ENCODE results near the gene SLC25A22. TPM values are rescaled to one million over a fixed set of nuclear protein-coding genes. Genes with fewer than 3 reads are reported as not detected.

The SLC25A22 gene
- polyA plus RNA-seq, 1 of the 3 experiments (the other 2 are of a cell fraction): 50.9 TPM

DNA sequence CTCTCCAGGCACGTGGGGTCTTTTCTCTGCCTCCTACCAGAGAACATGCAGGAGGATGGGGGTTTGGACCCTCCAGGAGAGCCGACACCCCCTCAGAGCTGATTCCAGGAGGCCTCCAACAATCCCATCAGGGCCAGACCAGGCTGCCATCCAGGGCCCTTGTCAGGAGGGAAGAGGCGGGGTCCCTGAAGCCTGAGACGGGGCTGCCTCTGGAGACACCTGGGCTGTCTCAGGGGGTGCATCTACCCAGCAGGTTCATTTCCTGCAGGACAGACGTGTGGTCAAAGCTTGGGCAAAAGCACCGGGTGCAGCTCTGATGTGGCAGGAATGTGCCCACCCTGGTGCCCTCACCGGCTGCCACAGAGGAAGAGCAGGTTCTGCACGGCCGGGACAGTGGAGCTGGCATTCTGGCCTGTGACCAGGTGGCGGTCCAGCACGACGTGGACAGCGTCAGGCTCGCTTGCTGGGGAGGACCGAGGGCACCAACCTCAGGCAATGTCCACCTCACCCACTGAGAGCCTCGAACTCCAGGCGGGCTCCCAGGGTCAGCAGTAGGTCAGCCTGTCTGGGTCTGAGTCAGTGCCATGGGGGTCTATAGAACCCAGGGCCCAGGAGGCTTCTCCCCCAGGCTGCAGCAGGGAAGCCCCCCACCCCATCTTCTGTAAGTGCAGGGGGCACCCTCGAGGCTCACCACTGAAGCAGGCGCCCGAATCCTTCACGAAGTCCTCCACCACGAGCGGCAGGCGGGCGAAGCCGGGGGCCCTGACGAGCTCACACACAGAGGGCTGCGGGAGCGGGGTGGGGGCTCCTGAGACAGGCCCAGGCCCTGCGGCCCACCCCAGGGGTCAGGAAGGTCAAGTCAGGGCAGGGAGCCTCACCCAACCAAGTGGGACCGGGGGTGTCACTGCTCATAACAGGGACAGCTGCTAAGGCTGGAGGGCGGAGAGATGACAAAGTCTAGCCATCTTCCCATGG is 27.2 kb downstream of the SLC25A22 start (continued):
- no peak for TF ChIP-seq USF2 (IDR thresholded peaks at IDR 0.05; ENCODE audit: borderline replicate concordance, low read depth, low read length)
- no peak for TF ChIP-seq YY1 (IDR thresholded peaks at IDR 0.05; ENCODE audit: low read depth)
- no peak for TF ChIP-seq NFIC (IDR thresholded peaks at IDR 0.05; ENCODE audit: borderline replicate concordance)
- no peak for TF ChIP-seq RAD21 (IDR thresholded peaks at IDR 0.05; ENCODE audit: low read length)
- TF ChIP-seq FOSL2 (IDR thresholded peaks at IDR 0.05; ENCODE audit: borderline replicate concordance, low read depth): no peak
- TF ChIP-seq SMC3 (IDR thresholded peaks at IDR 0.05; ENCODE audit: low read depth, low read length): no peak
- no peak for TF ChIP-seq EP300 (IDR thresholded peaks at IDR 0.05; ENCODE audit: borderline replicate concordance in 1 of 2, low read depth in 1 of 2, low read length in 1 of 2)

DNA sequence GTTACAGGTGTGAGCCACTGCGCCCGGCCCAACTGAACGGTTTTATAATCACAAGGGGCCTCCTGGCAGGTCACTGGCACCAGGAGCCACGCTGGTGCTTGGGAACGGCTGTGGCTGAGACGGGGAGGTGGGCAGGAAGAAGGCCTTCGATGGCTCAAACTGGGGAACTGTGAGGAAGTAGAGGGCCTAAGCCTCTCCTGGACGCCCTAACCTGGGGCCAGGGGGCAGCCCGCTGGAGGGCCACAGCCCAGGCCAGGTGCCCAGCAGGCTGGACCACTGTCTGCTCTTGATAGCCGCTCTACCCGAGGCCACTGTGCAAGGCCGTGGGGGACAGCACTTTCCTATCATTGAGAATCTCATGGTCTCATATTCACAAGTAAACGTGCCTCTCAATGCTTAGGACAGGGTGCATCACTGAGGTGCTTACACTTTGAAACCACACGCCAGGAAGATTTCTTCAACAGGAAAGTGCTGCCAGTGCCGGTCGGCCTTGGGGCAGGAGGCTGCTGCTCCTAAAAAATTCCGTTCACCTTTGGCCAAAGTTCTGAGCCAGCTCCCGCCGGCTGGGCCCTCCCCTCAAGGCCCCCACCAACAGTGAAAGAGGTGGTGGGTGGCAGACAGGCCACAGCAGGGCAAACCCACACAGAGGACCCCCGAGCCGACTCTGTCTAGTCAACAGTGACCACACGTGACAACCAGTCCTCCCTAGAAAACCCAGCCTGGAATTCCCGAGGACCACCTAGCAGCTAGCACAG is 28.0 kb downstream of the SLC25A22 start:
- POLR2A ChIA-PET: no interaction called here
- no peaks in the 10 kb centered on the region for H3K27me3 ChIP-seq (ENCODE audit: insufficient read depth)
- H3K9me3 ChIP-seq: no peaks in the 10 kb centered on the region
- H2AFZ ChIP-seq (ENCODE audit: low read depth): no peak overlapping the region
- H3K4me2 ChIP-seq: no peak overlapping the region
- WGBS (ENCODE audit: low lambda C conversion rate): 91% methylated on average over 19 of the region's 23 CpGs
- H4K20me1 ChIP-seq (ENCODE audit: insufficient read depth): peaks cover 31% of the 10 kb centered on the region
- no peak for DNase-seq
- no peaks in the 10 kb centered on the region for H3K9me2 ChIP-seq
- H3K27ac ChIP-seq (ENCODE audit: low read depth in 2 of 2, low read length in 1 of 2): no peak overlapping the region
- H3K36me3 ChIP-seq (replicated peaks in 1 of 2; ENCODE audit: control insufficient read depth in 1 of 2, insufficient read depth in 2 of 2, low read length in 1 of 2): peaks cover 3 to 61% of the 10 kb centered on the region in 2 experiments
- peaks cover 2 to 3% of the 10 kb centered on the region in 2 experiments; a peak in 2 of 4 replicates for H3K4me1 ChIP-seq (ENCODE audit: control insufficient read depth in 1 of 2, insufficient read depth in 2 of 2, low read depth in 1 of 2, low read length in 1 of 2)
- H3K4me3 ChIP-seq (ENCODE audit: low read depth in 2 of 2, low read length in 1 of 2): no peak overlapping the region
- no peak overlapping the region for H3K9ac ChIP-seq
- CTCF ChIA-PET: interaction anchor here (1.1 to 1.6 kb wide), 3 partner anchors 14 to 42 kb away, joined by 3 to 10 read pairs (median 5); partner anchors contain the start of gene TALDO1
- peaks cover 3% of the 10 kb centered on the region for H3F3A ChIP-seq (replicated peaks; ENCODE audit: insufficient read depth)
- peaks cover 41% of the 10 kb centered on the region for H3K79me2 ChIP-seq (ENCODE audit: insufficient read depth)
- TF ChIP-seq POLR2AphosphoS5 (IDR thresholded peaks at IDR 0.05; ENCODE audit: low read depth, low read length) (no peak), FOSL2 (IDR thresholded peaks at IDR 0.05; ENCODE audit: borderline replicate concordance, low read depth) (no peak), TEAD4 (IDR thresholded peaks at IDR 0.05; ENCODE audit: borderline replicate concordance, insufficient read depth) (no peak), IRF3 (IDR thresholded peaks at IDR 0.05; ENCODE audit: low read depth, low read length) (no peak), PBX3 (IDR thresholded peaks at IDR 0.05) (no peak), SMC3 (IDR thresholded peaks at IDR 0.05; ENCODE audit: low read depth, low read length) (no peak), REST (IDR thresholded peaks at IDR 0.05; ENCODE audit: low read depth, low read length) (no peak), MEF2A (IDR thresholded peaks at IDR 0.05; ENCODE audit: borderline replicate concordance, low read depth) (no peak), JUND (IDR thresholded peaks at IDR 0.05) (no peak), CTCF (IDR thresholded peaks at IDR 0.05) (no peak), FOXM1 (IDR thresholded peaks at IDR 0.05; ENCODE audit: low read depth) (no peak), NFIC (IDR thresholded peaks at IDR 0.05; ENCODE audit: borderline replicate concordance) (no peak), EZH2phosphoT487 (IDR thresholded peaks at IDR 0.05; ENCODE audit: borderline replicate concordance, low read depth) (no peak), USF2 (IDR thresholded peaks at IDR 0.05; ENCODE audit: borderline replicate concordance, low read depth, low read length) (no peak), YY1 (IDR thresholded peaks at IDR 0.05; ENCODE audit: low read depth) (no peak)
